Mesenchymal stem cell (in vitro differentiated cells and primary cell): ENCODE data around the gene DAB1.
"Not testable (repeated sequence)": the region's sequence is repeated elsewhere in the genome, so short reads cannot be mapped to it uniquely, and the experiment has no call there.

Experiments
- DNase-seq: peaks from one replicate; pipeline ENCODE4 v3.0.0-alpha.2; 2013
- H2AFZ ChIP-seq: one replicate; pipeline ENCODE4 v1.6.1; 2013; ENCODE audit warnings: low read depth, mild to moderate bottlenecking, control low read depth, inconsistent platforms, low read length, moderate library complexity
- H2AK5ac ChIP-seq: 2 replicates; pipeline ENCODE4 v1.6.1; 2013; ENCODE audit warnings: low read length, moderate library complexity, mild to moderate bottlenecking, inconsistent platforms; ENCODE audit not compliant: severe bottlenecking
- H2BK120ac ChIP-seq: one replicate; pipeline ENCODE4 v1.6.1; 2013; ENCODE audit warnings: low read depth, mild to moderate bottlenecking, inconsistent platforms, low read length, moderate library complexity
- H2BK12ac ChIP-seq, 2 experiments: one replicate each; pipeline ENCODE4 v1.6.1; 2013; ENCODE audit warnings: inconsistent platforms in 2 of 2, low read length in 2 of 2, mild to moderate bottlenecking in 2 of 2, moderate library complexity in 2 of 2, control low read depth in 1 of 2
- H2BK15ac ChIP-seq: one replicate; pipeline ENCODE4 v1.6.1; 2013; ENCODE audit warnings: mild to moderate bottlenecking, low read depth, inconsistent platforms; ENCODE audit not compliant: poor library complexity, severe bottlenecking
- H2BK5ac ChIP-seq: 2 replicates; pipeline ENCODE4 v1.6.1; 2013; ENCODE audit warnings: low read depth, mild to moderate bottlenecking, low read length, control low read depth, inconsistent platforms; ENCODE audit not compliant: poor library complexity, severe bottlenecking
- H3K14ac ChIP-seq, 2 experiments: one replicate each; pipeline ENCODE4 v1.6.1; 2013; ENCODE audit warnings: inconsistent platforms in 2 of 2, low read length in 2 of 2, control low read depth in 1 of 2, mild to moderate bottlenecking in 1 of 2, moderate library complexity in 1 of 2
- H3K18ac ChIP-seq, 2 experiments: one replicate each; pipeline ENCODE4 v1.6.1; 2013; ENCODE audit warnings: inconsistent platforms in 2 of 2, low read length in 2 of 2, control low read depth in 1 of 2, low read depth in 1 of 2, mild to moderate bottlenecking in 1 of 2
- H3K23ac ChIP-seq, 2 experiments: one replicate each; pipeline ENCODE4 v1.6.1; 2013; ENCODE audit warnings: inconsistent platforms in 2 of 2, low read length in 2 of 2, mild to moderate bottlenecking in 2 of 2, moderate library complexity in 2 of 2, control low read depth in 1 of 2
- H3K27ac ChIP-seq: 2 replicates; pipeline ENCODE4 v1.5.1; 2013; ENCODE audit warnings: mild to moderate bottlenecking, moderate library complexity, low read length, control low read depth, inconsistent platforms; ENCODE audit not compliant: poor library complexity, severe bottlenecking
- H3K27me3 ChIP-seq, 2 experiments: 2 replicates each; pipeline versions ENCODE4 v1.6.1 to v1.7.0; 2013; ENCODE audit warnings: low read length in 2 of 2, mild to moderate bottlenecking in 2 of 2, moderate library complexity in 2 of 2, control low read depth in 1 of 2, inconsistent platforms in 1 of 2; ENCODE audit not compliant: control insufficient read depth in 1 of 2, insufficient read depth in 1 of 2
- H3K36me3 ChIP-seq, 2 experiments: 2 replicates each; pipeline versions ENCODE4 v1.6.1 to v1.7.0; 2013; ENCODE audit warnings: low read length in 2 of 2, control low read depth in 1 of 2, inconsistent platforms in 1 of 2, low read depth in 1 of 2, mild to moderate bottlenecking in 1 of 2; ENCODE audit not compliant: insufficient read depth in 2 of 2, control insufficient read depth in 1 of 2
- H3K4ac ChIP-seq, 2 experiments: one replicate each; pipeline ENCODE4 v1.6.1; 2013; ENCODE audit warnings: inconsistent platforms in 2 of 2, low read length in 2 of 2, mild to moderate bottlenecking in 2 of 2, moderate library complexity in 2 of 2, control low read depth in 1 of 2, low read depth in 1 of 2
- H3K4me1 ChIP-seq: 2 replicates; pipeline ENCODE4 v1.6.1; 2013; ENCODE audit warnings: low read depth, low read length, control low read depth; ENCODE audit not compliant: control insufficient read depth, insufficient read depth
- H3K4me2 ChIP-seq: 2 replicates; pipeline ENCODE4 v1.6.1; 2013; ENCODE audit warnings: low read length, mild to moderate bottlenecking, inconsistent platforms; ENCODE audit not compliant: poor library complexity, severe bottlenecking
- H3K4me3 ChIP-seq, 2 experiments: 2 replicates each; pipeline versions ENCODE4 v1.5.1 to v1.7.0; 2013; ENCODE audit warnings: low read length in 2 of 2, mild to moderate bottlenecking in 2 of 2, control low read depth in 1 of 2, low read depth in 1 of 2; ENCODE audit not compliant: insufficient read depth in 1 of 2
- H3K79me1 ChIP-seq: replicated peaks from 2 replicates; pipeline ENCODE4 v1.6.1; 2013; ENCODE audit warnings: mild to moderate bottlenecking, control low read depth, low read length, inconsistent platforms; ENCODE audit not compliant: poor library complexity, severe bottlenecking
- H3K9ac ChIP-seq: 2 replicates; pipeline ENCODE4 v1.7.0; 2013; ENCODE audit warnings: mild to moderate bottlenecking, low read length, moderate library complexity
- H3K9me3 ChIP-seq: 2 replicates; pipeline ENCODE4 v1.7.0; 2013; ENCODE audit warnings: mild to moderate bottlenecking, low read length; ENCODE audit not compliant: control insufficient read depth
- H4K8ac ChIP-seq: one replicate; pipeline ENCODE4 v1.6.1; 2013; ENCODE audit warnings: inconsistent platforms, mild to moderate bottlenecking, low read length, moderate library complexity
- H4K91ac ChIP-seq: one replicate; pipeline ENCODE4 v1.6.1; 2013; ENCODE audit warnings: mild to moderate bottlenecking, low read length, inconsistent platforms
- WGBS: methylation state at CpG from one replicate; pipeline ENCODE4 v1.1.7; 2013; ENCODE audit warnings: mixed read lengths; 5-methylcytosine and 5-hydroxymethylcytosine counted together

Gene DAB1

DNA sequence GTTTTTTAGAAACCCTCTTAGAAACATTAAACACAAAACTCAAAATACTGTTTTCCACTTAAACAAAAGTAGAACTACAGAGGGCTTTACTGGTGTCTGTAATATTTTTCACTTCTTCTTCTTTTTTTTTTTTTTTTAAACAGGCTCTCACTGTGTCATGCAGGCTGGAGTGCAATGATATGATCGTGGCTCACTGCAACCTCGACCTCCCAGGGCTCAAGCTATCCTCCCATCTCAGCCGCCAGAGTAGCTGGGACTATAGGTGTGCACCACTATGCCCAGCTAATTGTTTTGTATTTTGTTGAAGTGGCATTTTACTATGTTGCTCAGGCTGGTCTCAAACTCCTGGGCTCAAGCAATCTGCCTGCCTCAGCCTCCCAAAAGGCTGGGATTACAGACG lies 194.8 kb downstream of the DAB1 start:
- Histone ChIP-seq H3K36me3 (no peaks in the 10 kb centered on the region), H3K4me1 (no peaks in the 10 kb centered on the region), H2BK15ac (no peak overlapping the region), H3K9ac (no peak overlapping the region), H3K14ac (no peak overlapping the region), H3K23ac (no peak overlapping the region), H2AK5ac (no peak overlapping the region), H4K91ac (no peak overlapping the region), H3K27ac (no peak overlapping the region), H4K8ac (no peak overlapping the region), H2BK120ac (no peak overlapping the region), H3K27me3 (no peaks in the 10 kb centered on the region), H3K79me1 (no peaks in the 10 kb centered on the region), H2BK5ac (no peak overlapping the region), H3K4me3 (no peak overlapping the region), H3K4ac (no peak overlapping the region), H3K4me2 (no peak overlapping the region), H3K18ac (no peak overlapping the region), H3K9me3 (no peaks in the 10 kb centered on the region), H2AFZ (no peak overlapping the region), H2BK12ac (no peak overlapping the region)
- DNase-seq: no peak
- WGBS: 59% methylated on average over 2 of the region's 4 CpGs

GRCh38 chr1:57222801-57223200 lies 201.1 kb downstream of the DAB1 start:
- Histone ChIP-seq H3K4me2 (no peak overlapping the region), H3K18ac (no peak overlapping the region), H3K14ac (no peak overlapping the region), H2AK5ac (no peak overlapping the region), H3K4me1 (no peaks in the 10 kb centered on the region), H3K9me3 (no peaks in the 10 kb centered on the region), H3K79me1 (no peaks in the 10 kb centered on the region), H2BK120ac (no peak overlapping the region), H3K23ac (no peak overlapping the region), H3K9ac (no peak overlapping the region), H2AFZ (no peak overlapping the region), H2BK5ac (no peak overlapping the region), H4K91ac (no peak overlapping the region), H3K36me3 (no peaks in the 10 kb centered on the region), H4K8ac (no peak overlapping the region), H3K27ac (no peak overlapping the region), H3K4me3 (no peak overlapping the region), H3K27me3 (no peaks in the 10 kb centered on the region), H3K4ac (no peak overlapping the region), H2BK15ac (no peak overlapping the region), H2BK12ac (no peak overlapping the region)
- 39% methylated on average over 1 of the region's 3 CpGs for WGBS
- DNase-seq: no peak

DNA sequence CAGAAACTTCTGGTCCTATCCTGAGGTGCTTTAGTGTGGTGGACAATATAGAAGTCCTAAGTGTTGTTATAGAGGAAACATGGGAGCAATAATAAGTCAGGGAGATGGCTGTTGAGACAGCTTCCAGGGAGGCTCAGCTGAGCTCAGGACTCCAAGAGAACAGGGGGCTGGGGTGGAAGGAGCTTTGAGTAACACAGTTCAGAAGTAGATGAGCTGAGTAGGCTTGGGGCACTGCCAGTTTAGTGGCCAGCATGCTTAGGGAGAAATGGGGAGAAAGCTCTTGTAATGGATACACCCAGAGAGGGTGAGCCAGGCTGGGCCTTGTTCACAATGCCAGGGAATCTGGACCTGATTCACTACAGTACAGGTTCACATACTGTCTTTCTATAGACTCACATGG lies 201.6 kb downstream of the DAB1 start:
- H3K4me2 ChIP-seq: no peak overlapping the region
- H2AFZ ChIP-seq: no peak overlapping the region
- H3K36me3 ChIP-seq: no peaks in the 10 kb centered on the region
- H4K91ac ChIP-seq: no peak overlapping the region
- H3K18ac ChIP-seq: no peak overlapping the region
- H3K4me1 ChIP-seq: no peaks in the 10 kb centered on the region
- no peak for DNase-seq
- no peak overlapping the region for H4K8ac ChIP-seq
- H3K79me1 ChIP-seq: no peaks in the 10 kb centered on the region
- H3K9ac ChIP-seq: no peak overlapping the region
- no peak overlapping the region for H2AK5ac ChIP-seq
- H2BK12ac ChIP-seq: no peak overlapping the region
- no peaks in the 10 kb centered on the region for H3K9me3 ChIP-seq
- no peaks in the 10 kb centered on the region for H3K27me3 ChIP-seq
- no peak overlapping the region for H2BK120ac ChIP-seq
- no peak overlapping the region for H2BK15ac ChIP-seq
- no peak overlapping the region for H3K4me3 ChIP-seq
- H3K23ac ChIP-seq: no peak overlapping the region
- no peak overlapping the region for H3K4ac ChIP-seq
- no peak overlapping the region for H3K14ac ChIP-seq
- no peak overlapping the region for H2BK5ac ChIP-seq
- no peak overlapping the region for H3K27ac ChIP-seq

- not testable (repeated sequence) for DNase-seq, H2BK15ac ChIP-seq, H3K4me3 ChIP-seq, H4K91ac ChIP-seq, H3K4me1 ChIP-seq, H3K9ac ChIP-seq, H3K36me3 ChIP-seq, H3K9me3 ChIP-seq, H3K4ac ChIP-seq, H3K23ac ChIP-seq, H2BK5ac ChIP-seq, H3K27me3 ChIP-seq, H2AFZ ChIP-seq, H3K18ac ChIP-seq, H4K8ac ChIP-seq, H3K4me2 ChIP-seq, H3K79me1 ChIP-seq, H3K27ac ChIP-seq, H3K14ac ChIP-seq, H2BK120ac ChIP-seq, H2AK5ac ChIP-seq, H2BK12ac ChIP-seq
- no CpG with 5 or more reads among the region's 2 CpGs for WGBS
These were observed 203.0 kb downstream of the DAB1 start for GRCh38 chr1:57220905-57221304.
